ENCODE results near the gene UBIAD1.
A peak's percentile ranks its signal among the peaks of the same experiment; 100 is the strongest.
"Not testable (repeated sequence)": the region's sequence is repeated elsewhere in the genome, so short reads cannot be mapped to it uniquely, and the experiment has no call there.

UBIAD1 gene

DNA sequence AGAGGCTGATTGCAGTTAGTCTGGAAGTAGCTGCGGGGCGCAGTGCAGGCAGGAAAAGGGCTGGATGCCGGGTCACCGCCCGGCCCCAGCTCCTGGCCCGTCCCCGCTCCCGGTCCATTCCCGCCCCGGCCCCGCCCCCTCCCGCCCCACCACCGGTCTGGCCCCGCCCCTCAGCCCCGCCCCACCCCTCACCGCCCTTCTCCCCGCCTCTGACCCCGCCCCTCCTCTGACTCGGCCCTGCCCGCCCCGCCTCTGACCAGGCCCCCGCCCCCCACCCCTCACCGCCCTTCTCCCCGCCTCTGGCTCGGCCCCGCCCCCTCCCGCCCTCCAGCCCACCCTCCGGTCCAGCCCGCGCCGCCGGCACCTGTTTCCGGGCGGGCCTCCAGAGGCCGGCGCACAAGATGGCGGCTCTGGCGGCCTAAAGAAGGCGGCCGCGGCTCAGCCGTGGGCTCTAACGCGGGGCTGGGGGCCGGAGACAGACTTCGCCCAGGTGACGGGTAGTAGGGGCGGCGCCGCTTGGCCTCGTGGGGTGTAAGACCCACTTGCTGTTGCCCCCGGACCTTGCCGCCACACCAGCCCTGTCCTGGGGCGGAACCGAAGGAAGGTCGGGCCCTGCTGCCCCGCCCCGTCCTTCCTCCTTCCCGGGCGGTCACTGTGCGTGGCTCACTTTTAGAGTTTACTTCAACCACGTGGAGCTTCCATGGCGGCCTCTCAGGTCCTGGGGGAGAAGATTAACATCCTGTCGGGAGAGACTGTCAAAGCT lies at the start of gene UBIAD1:
TSS of gene UBIAD1 (plus strand) at position 367 of the 763 bp plus-strand sequence. CDS start at position 701, 334 bp downstream.
- peak; percentile 79 for DNase-seq

DNA sequence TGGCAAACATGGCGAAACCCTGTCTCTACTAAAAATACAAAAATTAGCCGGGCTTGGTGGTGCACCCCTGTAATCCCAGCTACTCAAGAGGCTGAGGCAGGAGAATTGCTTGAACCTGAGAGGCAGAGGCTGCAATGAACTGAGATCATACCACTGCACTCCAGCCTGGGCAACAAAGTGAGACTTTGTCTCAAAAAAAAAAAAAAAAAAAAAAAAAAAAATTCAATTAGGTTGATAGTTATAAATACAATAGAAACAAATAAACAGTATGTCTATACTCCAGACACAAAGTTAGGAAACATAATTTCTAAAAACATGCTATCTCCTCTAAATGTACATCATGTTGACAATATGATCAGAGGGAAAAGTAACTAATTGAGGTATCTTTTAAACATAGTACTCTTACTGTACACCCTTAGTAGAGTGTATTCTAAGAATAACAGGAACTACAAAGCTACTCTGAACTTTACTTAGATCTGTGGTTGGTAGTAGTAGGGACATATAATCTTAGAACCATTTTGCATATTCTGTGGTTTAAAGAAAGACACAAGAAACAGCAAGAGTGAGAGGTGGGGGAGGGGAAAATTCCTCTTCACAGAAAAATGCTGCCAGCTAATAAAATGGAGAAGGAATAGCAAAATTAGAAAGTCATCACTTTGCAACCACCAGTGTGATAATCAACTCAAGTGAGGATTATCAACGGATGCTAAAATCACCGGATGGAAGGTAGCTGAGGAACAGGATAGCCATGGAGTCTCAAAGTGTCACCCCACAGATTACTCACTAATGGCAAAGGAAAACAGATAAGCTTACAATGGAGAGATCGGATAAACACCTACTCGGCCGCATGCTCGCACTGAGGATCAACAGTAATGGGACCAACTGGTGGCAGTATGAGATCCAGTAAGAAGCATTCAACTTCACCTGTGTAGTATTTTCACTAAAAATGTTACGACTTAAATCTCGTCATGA lies 45.6 kb upstream of the UBIAD1 start:
- no peak for DNase-seq

DNA sequence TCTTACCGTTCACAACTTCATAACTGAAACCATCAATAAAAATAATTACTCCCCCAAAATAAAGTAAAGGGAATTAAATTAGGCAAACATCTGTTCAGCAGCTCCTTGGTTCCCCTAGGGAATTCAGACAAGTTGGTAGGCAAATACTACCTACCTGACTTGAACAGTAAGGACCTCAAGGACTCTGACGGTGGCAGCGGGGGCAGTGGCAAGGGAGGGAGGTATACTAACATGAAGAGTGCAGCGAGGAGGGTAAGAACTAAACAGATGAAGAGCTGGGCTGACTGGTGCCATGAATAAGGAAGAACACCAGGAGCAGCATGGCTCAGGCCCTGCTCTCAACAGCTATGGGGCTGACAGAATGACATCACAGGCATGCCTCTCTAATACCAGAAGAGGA lies 43.8 kb upstream of the UBIAD1 start:
- no peak for DNase-seq

GRCh38 chr1:11233208-11233607 lies 39.8 kb upstream of the UBIAD1 start:
- no peak for DNase-seq

DNA sequence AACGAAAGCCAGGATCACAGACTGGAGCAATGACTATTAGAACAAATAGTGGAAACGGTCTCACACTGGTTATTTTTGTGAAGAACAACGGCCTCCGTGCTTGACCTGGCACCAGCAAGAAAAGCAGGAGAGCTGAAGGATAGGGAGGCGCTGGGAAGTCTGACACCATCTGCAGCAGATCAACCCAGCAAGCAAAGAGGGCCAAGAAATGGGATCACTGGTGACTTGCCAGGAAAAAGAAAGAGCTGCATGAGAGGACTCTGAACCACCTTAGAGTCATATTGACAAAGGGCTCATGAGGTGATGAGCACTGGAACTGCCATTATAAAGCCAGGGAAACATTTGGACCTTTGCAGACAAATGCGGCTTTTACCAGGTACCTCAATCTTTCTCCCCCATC lies 35.6 kb upstream of the UBIAD1 start:
- no peak for DNase-seq

DNA sequence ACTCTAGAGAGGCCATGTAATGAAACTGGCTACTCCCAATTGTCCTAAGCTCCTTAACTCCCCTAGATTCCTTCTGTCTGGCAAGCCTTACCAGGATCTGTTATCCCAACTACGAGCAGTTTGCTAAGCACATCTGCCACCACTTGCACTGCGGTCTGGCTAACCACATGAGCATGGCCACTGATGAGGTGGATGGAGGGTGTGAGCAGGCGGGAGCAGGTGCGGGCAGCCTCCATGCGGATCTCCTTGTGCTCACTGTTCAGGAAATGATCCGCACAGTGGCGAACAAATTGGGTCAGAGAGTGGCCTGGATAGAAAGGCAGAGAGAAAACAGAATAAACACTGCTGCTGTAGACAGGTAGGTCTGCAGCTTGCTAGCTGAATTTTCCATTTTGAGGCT lies 34.7 kb upstream of the UBIAD1 start:
- DNase-seq: no peak

DNA sequence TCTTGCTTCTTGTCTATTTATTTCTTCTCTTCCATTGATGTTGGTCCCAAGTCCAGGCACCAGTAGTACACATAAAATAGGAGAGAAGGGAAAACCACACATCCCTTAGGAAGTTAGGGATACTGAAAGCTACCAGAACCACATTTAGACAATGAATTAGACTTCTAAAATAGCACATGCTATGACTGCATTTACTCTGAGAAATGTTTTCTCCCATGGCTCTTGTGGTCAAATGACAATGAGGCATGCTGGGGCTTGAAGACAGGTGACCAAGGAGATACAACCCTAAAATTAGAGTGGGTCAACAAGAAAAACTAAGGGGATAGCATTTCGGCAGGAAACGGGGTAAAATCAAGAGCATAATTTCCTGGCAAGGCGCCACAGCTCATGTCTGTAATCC lies 27.8 kb upstream of the UBIAD1 start:
- DNase-seq: no peak

DNA sequence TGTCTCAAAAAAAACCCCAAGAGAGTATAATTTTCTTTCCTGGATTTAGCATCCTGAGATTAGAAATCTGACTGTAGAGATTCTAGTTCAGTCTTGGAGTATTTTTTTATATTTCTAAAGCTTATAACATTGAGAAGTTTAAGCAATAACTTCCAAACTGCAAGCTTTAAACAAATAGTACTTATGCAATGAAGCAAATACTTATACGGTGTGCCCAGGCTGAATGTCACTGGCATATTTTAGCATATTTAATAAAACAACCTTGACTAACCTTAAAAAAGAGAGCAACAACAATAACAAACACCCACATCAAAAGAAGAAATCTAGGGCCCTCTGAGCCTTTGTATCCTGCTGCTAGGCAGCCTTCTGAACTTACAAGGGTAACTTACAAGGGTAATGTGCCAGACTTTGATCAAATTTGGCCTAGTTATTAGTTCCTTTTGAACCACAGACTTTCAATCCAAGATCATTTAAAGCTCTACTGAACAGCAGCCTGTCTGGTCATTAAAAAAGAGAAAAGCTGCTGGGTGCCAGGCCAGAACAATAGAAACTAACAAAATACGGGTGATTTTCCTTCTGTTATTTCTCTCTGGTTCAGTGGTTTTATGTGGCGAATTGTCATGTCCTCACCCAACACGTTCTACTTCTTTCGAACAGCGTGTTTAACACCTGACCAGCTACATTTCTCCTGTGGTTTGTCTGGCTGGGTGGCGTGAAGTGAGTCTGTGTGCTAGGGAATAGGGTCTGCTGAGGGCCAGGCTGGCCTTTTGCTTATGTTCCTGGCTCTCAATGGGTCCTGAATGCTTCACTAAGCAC lies 26.9 kb upstream of the UBIAD1 start:
- no peak for DNase-seq

DNA sequence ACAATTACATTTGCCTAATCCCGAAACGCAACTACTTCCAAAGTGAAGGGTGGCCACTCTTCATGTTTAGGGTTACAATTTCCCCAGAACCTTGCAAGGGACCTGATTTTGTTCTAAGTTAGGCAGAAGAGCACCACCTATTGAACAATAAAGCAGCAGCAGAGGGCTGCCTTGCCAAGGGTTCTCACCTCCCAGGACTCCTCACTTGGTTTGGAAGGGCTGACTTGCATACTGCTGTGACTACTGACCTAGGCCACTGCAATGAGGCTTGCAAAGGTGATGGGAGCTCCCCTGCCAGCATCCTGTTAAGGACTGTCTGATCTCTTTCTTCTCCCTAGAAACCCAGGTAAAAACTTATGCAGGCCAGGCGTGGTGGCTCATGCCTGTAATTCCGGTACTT lies 24.8 kb upstream of the UBIAD1 start:
- DNase-seq: no peak

DNA sequence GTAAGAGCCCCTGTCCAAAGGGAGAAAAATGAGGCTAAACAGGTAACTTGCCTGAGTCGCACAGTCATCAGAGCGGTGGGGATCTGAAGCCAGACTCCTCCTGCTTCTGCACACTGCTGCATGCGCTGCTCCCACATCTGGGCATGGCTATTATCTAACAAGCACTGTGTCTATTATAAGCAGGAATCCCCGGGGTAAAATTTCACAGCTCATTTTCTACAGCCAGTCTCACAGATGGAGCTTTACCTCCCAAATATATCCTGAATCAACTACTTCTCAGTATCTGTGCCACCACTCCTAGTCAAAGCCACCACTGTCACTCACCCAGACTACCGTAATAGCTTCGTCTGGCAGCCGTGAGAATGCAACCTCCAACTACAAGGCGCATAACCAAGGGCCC lies 20.5 kb upstream of the UBIAD1 start:
- no peak for DNase-seq

DNA sequence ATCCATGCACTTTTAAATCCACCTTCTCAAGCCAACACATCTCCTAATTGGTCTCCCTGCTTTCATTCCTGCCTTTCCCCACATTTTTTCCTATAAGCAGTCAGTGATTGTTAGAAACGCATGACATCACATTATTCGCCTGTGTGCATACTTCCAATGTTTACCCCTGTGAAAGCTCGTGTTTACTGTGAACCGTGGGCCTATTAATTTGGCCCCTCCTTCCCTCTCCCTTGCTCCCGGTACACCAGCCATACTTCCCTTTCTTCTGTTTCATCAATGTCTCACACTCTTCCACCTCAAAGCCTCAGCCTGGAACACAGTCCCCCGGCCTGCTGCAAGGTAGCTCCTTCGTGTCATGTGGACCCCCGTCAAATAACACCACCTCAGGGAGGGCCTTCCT lies 19.8 kb upstream of the UBIAD1 start:
- no peak for DNase-seq

GRCh38 chr1:11256299-11256698 lies 16.7 kb upstream of the UBIAD1 start:
- DNase-seq: no peak

DNA sequence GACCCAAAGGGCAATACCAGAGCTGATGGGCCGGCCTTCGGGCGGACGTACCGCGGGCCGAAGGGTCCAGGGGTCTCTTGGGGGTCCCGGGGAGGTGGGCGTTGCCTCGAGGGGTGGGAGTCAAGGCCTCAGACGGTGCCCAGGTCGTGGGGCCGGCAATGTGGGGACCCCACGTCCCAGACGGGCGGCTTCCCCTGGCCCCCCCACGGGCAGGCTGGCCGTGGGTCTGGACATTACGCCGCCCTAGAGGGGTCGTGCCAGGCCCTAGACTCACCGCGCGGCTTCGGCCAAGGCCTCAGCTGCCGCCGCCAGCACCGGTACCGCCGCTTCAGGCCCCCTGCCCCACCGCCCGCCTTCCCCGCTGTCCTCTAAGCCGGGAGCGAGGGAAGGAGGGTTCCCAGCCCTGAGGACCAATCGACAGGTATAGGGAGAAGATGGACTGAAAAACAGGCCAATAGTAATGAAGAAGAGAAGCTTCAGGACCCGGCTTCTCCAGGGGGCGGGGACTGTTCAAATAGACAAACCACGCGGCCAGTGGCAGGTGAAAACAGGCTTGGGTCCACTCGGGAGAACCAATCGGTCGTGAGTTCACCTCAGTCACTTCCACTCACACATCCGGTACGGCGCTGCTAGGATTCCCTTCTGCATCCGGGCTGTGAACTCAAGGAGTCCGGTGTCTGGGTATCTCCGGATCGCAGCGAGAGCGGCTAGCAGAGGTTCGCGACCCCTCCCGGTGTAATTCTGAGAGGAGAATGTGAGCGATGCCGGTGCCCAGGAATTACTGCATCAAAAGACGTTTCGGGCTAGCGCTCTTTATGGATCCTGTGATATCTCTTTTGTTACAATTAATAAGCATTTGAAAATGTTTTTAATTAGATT lies 10.6 kb upstream of the UBIAD1 start, which contains the start of gene MTOR:
TSS of gene MTOR (minus strand) at position 381 of the 879 bp plus-strand sequence. CDS start 3,142 bp downstream, outside the sequence.
- DNase-seq: peak; percentile 100

GRCh38 chr1:11266268-11267074 lies 6.5 kb upstream of the UBIAD1 start:
- no peak for DNase-seq

GRCh38 chr1:11267350-11268337 lies 5.4 kb upstream of the UBIAD1 start:
- not testable (repeated sequence) for DNase-seq

DNA sequence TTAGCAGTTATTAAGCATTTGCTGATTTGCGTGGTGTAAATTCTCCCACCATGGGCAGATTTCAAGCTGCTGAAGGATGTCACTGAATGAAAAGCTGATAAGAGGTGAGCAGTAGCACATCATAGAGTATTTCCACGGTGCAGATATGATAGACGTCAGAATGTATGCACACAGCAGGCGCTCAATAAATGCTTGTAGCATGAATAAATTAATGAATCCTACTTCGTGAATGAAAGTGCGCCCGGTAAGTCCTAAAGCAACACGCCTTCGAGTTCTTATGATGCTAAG lies 510 bp upstream of the UBIAD1 start:
- no peak for DNase-seq

DNA sequence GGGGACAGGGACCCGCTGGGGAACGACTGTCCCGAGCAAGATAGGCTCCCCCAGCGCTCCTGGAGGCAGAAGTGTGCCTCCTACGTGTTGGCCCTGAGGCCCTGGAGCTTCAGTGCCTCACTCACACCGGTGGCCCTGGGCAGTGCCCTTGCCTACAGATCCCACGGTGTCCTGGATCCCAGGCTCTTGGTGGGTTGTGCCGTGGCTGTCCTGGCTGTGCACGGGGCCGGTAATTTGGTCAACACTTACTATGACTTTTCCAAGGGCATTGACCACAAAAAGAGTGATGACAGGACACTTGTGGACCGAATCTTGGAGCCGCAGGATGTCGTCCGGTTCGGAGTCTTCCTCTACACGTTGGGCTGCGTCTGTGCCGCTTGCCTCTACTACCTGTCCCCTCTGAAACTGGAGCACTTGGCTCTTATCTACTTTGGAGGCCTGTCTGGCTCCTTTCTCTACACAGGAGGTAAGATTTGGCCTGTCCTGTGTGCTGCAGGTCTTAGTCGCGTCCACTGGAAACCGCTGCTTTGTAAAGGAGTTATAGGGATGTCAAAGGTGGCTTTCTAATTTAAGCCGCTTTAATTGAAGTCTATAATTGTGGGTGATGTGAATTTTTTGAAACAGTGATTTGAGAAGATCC lies 717 bp downstream of the UBIAD1 start:
- DNase-seq: no peak

DNA sequence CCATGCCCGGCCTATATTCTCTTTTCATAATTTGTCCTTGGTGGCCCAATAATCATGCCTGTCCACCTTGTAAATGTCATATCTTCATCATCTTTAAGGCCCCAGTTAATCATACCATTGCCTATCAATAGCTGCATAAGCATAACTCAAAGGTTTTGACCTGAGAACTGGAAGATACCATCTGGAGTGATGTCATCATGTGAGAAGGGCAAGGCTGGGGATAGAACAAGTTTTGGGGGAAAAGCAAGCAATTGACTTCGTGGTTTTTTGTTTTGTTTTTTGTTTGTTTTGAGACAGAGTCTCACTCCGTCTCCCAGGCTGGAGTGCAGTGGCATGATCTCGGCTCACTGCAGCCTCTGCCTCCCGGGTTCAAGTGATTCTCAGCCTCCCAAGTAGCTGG lies 6.2 kb downstream of the UBIAD1 start:
- DNase-seq: no peak

DNA sequence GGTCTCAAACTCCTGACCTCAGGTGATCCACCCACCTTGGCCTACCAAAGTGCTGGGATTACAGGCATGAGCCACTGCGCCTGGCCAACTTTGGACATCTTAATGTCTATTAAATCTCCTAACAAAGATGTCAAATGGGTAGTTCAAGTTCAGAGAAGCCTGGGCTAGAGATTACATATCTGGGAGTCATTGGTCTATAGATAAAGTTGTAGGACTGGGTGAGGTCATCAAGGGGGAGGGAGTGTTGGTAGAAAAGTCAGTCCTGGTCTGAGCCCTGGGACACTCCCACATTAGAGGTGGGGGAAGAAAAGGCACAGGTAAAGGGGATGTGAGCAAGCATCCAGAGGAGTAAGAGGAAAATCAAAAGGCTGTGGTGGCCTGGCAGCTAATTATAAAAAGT lies 6.6 kb downstream of the UBIAD1 start:
- DNase-seq: no peak
